GM12878 (cell line): Measurements from ENCODE around the gene LEMD1. TPM values are rescaled to one million over a fixed set of nuclear protein-coding genes. Genes with fewer than 3 reads are reported as not detected.

Experiments used
- ATAC-seq: fragments of 200-7000 bp; cut with Tn5 transposase; 3 replicates; pipeline ENCODE4 v1.9.1; 2020; ENCODE audit warnings: mild to moderate bottlenecking, moderate library complexity
- BruUV-seq: library from RNA; stranded (reverse); fragments of 400-500 nt; replicated peaks from 2 replicates; lab custom pipeline; 2021; lab: Mats Ljungman, UMichigan
- CTCF ChIA-PET: fragments of 300-600 bp; sonication (Branson Sonifier 250); formaldehyde crosslinking; extraction: SDS; loops from one replicate; lab custom pipeline; 2021; ENCODE audit warnings: inconsistent platforms; lab: Yijun Ruan, JAX
- POLR2A ChIA-PET: fragments of 350-600 bp; formaldehyde crosslinking; extraction: SDS; loops from one replicate; lab custom pipeline; 2021; ENCODE audit warnings: inconsistent platforms; lab: Charles Lee
- RAD21 ChIA-PET: fragments of 300-600 bp; sonication (Branson Sonifier 250); formaldehyde crosslinking; loops from one replicate; lab custom pipeline; 2023; ENCODE audit warnings: antibody characterized with exemption; ENCODE audit not compliant: unreplicated experiment; lab: Charles Lee
- SMC1A ChIA-PET: fragments of 300-600 bp; sonication (Branson Sonifier 250); formaldehyde crosslinking; loops from one replicate; lab custom pipeline; 2023; ENCODE audit not compliant: unreplicated experiment, uncharacterized antibody; lab: Charles Lee
- DNase-seq: peaks from one replicate; pipeline ENCODE4 v3.0.0-alpha.2; 2011; ENCODE audit warnings: low read depth, low spot score
- FAIRE-seq: peaks from 3 replicates; lab custom pipeline; 2011; peaks lifted over from hg19 to GRCh38; lab: Jason Lieb, UNC
- H2AFZ ChIP-seq: 2 replicates; pipeline ENCODE4 v1.6.0; 2011; ENCODE audit warnings: low read depth, low read length, control low read depth; ENCODE audit not compliant: control insufficient read depth
- H3K27ac ChIP-seq: 2 replicates; pipeline ENCODE4 v1.5.1; 2011; ENCODE audit warnings: control low read depth; ENCODE audit not compliant: control insufficient read depth, insufficient read depth
- H3K27me3 ChIP-seq, 2 experiments: replicated peaks in 1 of 2; 2 replicates each; pipeline versions ENCODE4 v1.6.0 to v1.6.1; 2011; ENCODE audit warnings: low read length in 1 of 2; ENCODE audit not compliant: control insufficient read depth in 2 of 2, insufficient read depth in 2 of 2
- H3K36me3 ChIP-seq, 2 experiments: 2 replicates each; pipeline ENCODE4 v1.5.1; 2011; ENCODE audit warnings: low read length in 1 of 2; ENCODE audit not compliant: control insufficient read depth in 2 of 2, insufficient read depth in 2 of 2
- H3K4me1 ChIP-seq: 2 replicates; pipeline ENCODE4 v1.6.1; 2011; ENCODE audit warnings: mild to moderate bottlenecking, low read length, moderate library complexity, mixed read lengths; ENCODE audit not compliant: control insufficient read depth, insufficient read depth
- H3K4me2 ChIP-seq: 2 replicates; pipeline ENCODE4 v1.6.0; 2011; ENCODE audit warnings: control low read depth; ENCODE audit not compliant: control insufficient read depth, insufficient read depth
- H3K4me3 ChIP-seq: fragments of 200-600 bp; sonication (generic); 2 replicates; pipeline ENCODE4 v1.5.1; 2016
- H3K79me2 ChIP-seq: 2 replicates; pipeline ENCODE4 v1.6.0; 2011; ENCODE audit warnings: low read length; ENCODE audit not compliant: control insufficient read depth, insufficient read depth
- H3K9ac ChIP-seq: 2 replicates; pipeline ENCODE4 v1.8.0; 2011; ENCODE audit warnings: low read length, control low read depth, mixed read lengths; ENCODE audit not compliant: control insufficient read depth, insufficient read depth
- H3K9me3 ChIP-seq: replicated peaks from 3 replicates; pipeline ENCODE4 v1.5.1; 2011; ENCODE audit warnings: mild to moderate bottlenecking, low read length; ENCODE audit not compliant: control insufficient read depth, insufficient read depth
- H4K20me1 ChIP-seq: 2 replicates; pipeline ENCODE4 v1.6.0; 2011; ENCODE audit not compliant: control insufficient read depth, insufficient read depth
- CHD1 ChIP-seq: IDR thresholded peaks from 2 replicates; pipeline ENCODE4 v1.6.1; 2012; ENCODE audit warnings: low read depth, low read length, improper control_type of control experiment
- EGR1 ChIP-seq, 2 experiments: IDR thresholded peaks; 1 replicate in 1 of 2; 2 replicates in 1 of 2; pipeline ENCODE4 v1.6.1; 2011 to 2012; ENCODE audit warnings: low read depth in 2 of 2, low read length in 2 of 2, borderline replicate concordance in 1 of 2, mild to moderate bottlenecking in 1 of 2, moderate library complexity in 1 of 2
- ETV6 ChIP-seq, 2 experiments: fragments of 450-650 bp in 1 of 2; IDR thresholded peaks in 1 of 2; conservative IDR thresholded peaks in 1 of 2; 2 replicates each; pipeline ENCODE4 v1.6.1; 2014; ENCODE audit warnings: antibody characterized with exemption in 1 of 2, borderline replicate concordance in 1 of 2, low read depth in 1 of 2, mild to moderate bottlenecking in 1 of 2, moderate library complexity in 1 of 2
- FOXK2 ChIP-seq: fragments of 450-650 bp; IDR thresholded peaks from 2 replicates; pipeline ENCODE4 v1.6.1; 2017; ENCODE audit warnings: mild to moderate bottlenecking, moderate library complexity
- KLF5 ChIP-seq: fragments of 450-650 bp; IDR thresholded peaks from 2 replicates; pipeline ENCODE4 v1.6.1; 2014; ENCODE audit warnings: mild to moderate bottlenecking; ENCODE audit not compliant: partially characterized antibody
- PAX8 ChIP-seq: fragments of 450-650 bp; IDR thresholded peaks from 2 replicates; pipeline ENCODE4 v1.6.1; 2017; ENCODE audit warnings: mild to moderate bottlenecking, moderate library complexity
- PKNOX1 ChIP-seq: fragments of 450-650 bp; IDR thresholded peaks from 2 replicates; pipeline ENCODE4 v1.6.1; 2016; ENCODE audit warnings: mild to moderate bottlenecking
- RBBP5 ChIP-seq: fragments of 200-600 bp; sonication (generic); conservative IDR thresholded peaks from 2 replicates; pipeline ENCODE4 v1.6.1; 2016
- REST ChIP-seq: IDR thresholded peaks from 2 replicates; pipeline ENCODE4 v1.6.1; 2012; ENCODE audit warnings: mild to moderate bottlenecking, low read depth, low read length
- SUZ12 ChIP-seq: fragments of 200-600 bp; sonication (generic); IDR thresholded peaks from one replicate; pipeline ENCODE4 v1.6.1; 2018; ENCODE audit warnings: antibody characterized with exemption, mild to moderate bottlenecking; ENCODE audit not compliant: unreplicated experiment
- ZBTB33 ChIP-seq: fragments of 450-650 bp; IDR thresholded peaks from 2 replicates; pipeline ENCODE4 v1.6.1; 2017; ENCODE audit warnings: mild to moderate bottlenecking
- ZZZ3 ChIP-seq: IDR thresholded peaks from 2 replicates; pipeline ENCODE4 v1.6.1; 2011; ENCODE audit warnings: low read depth; ENCODE audit not compliant: control insufficient read depth, insufficient read length
- WGBS: methylation state at CpG from one replicate; pipeline ENCODE4 v1.1.6; 2016; ENCODE audit warnings: low lambda C conversion rate; ENCODE audit not compliant: insufficient replicate concordance, insufficient coverage; ENCODE audit errors: missing lambda C conversion rate; 5-methylcytosine and 5-hydroxymethylcytosine counted together
- in situ Hi-C: fragments of 300-500 bp; cut with MboI; formaldehyde crosslinking; loops from 9 replicates; pipeline ENCODE4 v1.14.3; 2018; ENCODE audit warnings: mixed read lengths
- intact Hi-C: fragments of 100-400 bp; cut with micrococcal nuclease; formaldehyde crosslinking; loops from one replicate; pipeline ENCODE4 v1.14.2; 2022; ENCODE audit not compliant: unreplicated experiment
- polyA plus RNA-seq, 11 experiments: library from polyadenylated mRNA; depleted of rRNA in 4 of 11; unstranded in 6 of 11; stranded (reverse) in 5 of 11; fragments of >200 nt; fragmentation: Nextera tagmentation in 4 of 11; fragmentation: Illumina TruSeq in 1 of 11; extraction: Ambion mirVana in 4 of 11; extraction: Trizol in 1 of 11; gene quantifications; 1 replicate in 1 of 11; 2 replicates in 10 of 11; pipeline versions ENCODE4 v1.2.1 to v1.2.3, GENCODE V29; 2011 to 2016; ENCODE audit warnings: inconsistent platforms in 2 of 11, missing spikeins in 2 of 11, low read depth in 1 of 11
- total RNA-seq, 4 experiments: library from RNA; depleted of rRNA in 3 of 4; stranded (reverse); fragments of >200 nt in 3 of 4; fragmentation: Illumina TruSeq in 1 of 4; extraction: Trizol in 1 of 4; gene quantifications; 2 replicates each; pipeline versions ENCODE4 v1.2.1 to v1.2.3, GENCODE V29; 2013 to 2021

Gene LEMD1
- total and polyA plus RNA-seq, 10 of the 15 experiments (the other 5 are each of a cell fraction or from before 2014, with no cell fraction given): 0.19 to 1.2 (median 0.26) TPM; not detected in 7

GRCh38 chr1:205356440-205357139 lies 65.3 kb downstream of the LEMD1 start, which contains the start of gene KLHDC8A:
TSS of gene KLHDC8A (minus strand) at chr1:205356922. CDS start at chr1:205343604, 13,318 bp downstream.
- Histone ChIP-seq H3K27ac (no peak within 1 kb of the TSS), H3K79me2 (no peaks in the 10 kb centered on the region), H4K20me1 (no peaks in the 10 kb centered on the region; the same call in 1 of the 2 replicates), H3K4me3 (no peak within 1 kb of the TSS), H3K9ac (no peak within 1 kb of the TSS), H3K27me3 (peaks cover 0 to 4% of the 10 kb centered on the region in 2 experiments; a peak in 2 of 4 replicates), H3K9me3 (no peaks in the 10 kb centered on the region), H3K4me1 (no peaks in the 10 kb centered on the region), H3K36me3 (no peaks in the 10 kb centered on the region), H2AFZ (no peak within 1 kb of the TSS), H3K4me2 (no peak within 1 kb of the TSS)
- no peak; the same call in 2 of the 3 replicates for ATAC-seq
- in situ Hi-C loops (no loop called here), intact Hi-C loops (no loop called here)
- RAD21 ChIA-PET: interaction anchor here (0.9 to 2.0 kb wide), 5 partner anchors 21 to 168 kb away, joined by 3 to 15 read pairs (median 3); no protein-coding TSS in a partner anchor
- POLR2A ChIA-PET: no interaction called here
- FAIRE-seq: no peak
- BruUV-seq: no TSS peak
- SMC1A ChIA-PET: interaction anchor here (0.7 to 5.6 kb wide), 4 partner anchors 10 to 168 kb away, joined by 3 to 107 read pairs (median 4); no protein-coding TSS in a partner anchor
- DNase-seq: no peak
- CTCF ChIA-PET: interaction anchor here (0.8 to 5.8 kb wide), 9 partner anchors 18 to 167 kb away, joined by 3 to 74 read pairs (median 3); no protein-coding TSS in a partner anchor
- WGBS: 32% methylated on average over 19 of the region's 20 CpGs
- TF ChIP-seq ZZZ3 (no peak), ZBTB33 (peak; percentile 79; the same call in 1 of the 2 replicates), EGR1 (IDR thresholded peaks at IDR 0.05; ENCODE audit: borderline replicate concordance in 1 of 2, low read depth in 2 of 2, low read length in 2 of 2) (peak in 1 of 2 experiments; percentile 9; a peak in 1 of 3 replicates), REST (no peak), PAX8 (no peak), PKNOX1 (no peak), KLF5 (no peak), RBBP5 (no peak), ETV6 (conservative IDR thresholded peaks at IDR 0.05 in 1 of 2, IDR thresholded peaks at IDR 0.05 in 1 of 2; ENCODE audit: borderline replicate concordance in 1 of 2, low read depth in 1 of 2) (no peak), FOXK2 (no peak), CHD1 (no peak), SUZ12 (no peak)
